Mucosa of rectum (tissue), 2 donors: Measurements from ENCODE around the gene USO1.

Experiments
- H3K27ac ChIP-seq, 2 donors: one replicate each; pipeline ENCODE4 v1.7.0; 2013; ENCODE audit warnings: inconsistent platforms in 2 of 2, low read depth in 2 of 2, low read length in 2 of 2
- H3K27me3 ChIP-seq, 2 donors: one replicate each; pipeline ENCODE4 v1.7.0; 2013; ENCODE audit warnings: low read length in 2 of 2; ENCODE audit not compliant: control insufficient read depth in 2 of 2, insufficient read depth in 2 of 2
- H3K36me3 ChIP-seq, 2 donors: one replicate each; pipeline ENCODE4 v1.7.0; 2013; ENCODE audit warnings: low read length in 2 of 2; ENCODE audit not compliant: control insufficient read depth in 2 of 2, insufficient read depth in 2 of 2
- H3K4me1 ChIP-seq, 2 donors: one replicate each; pipeline ENCODE4 v1.7.0; 2013; ENCODE audit warnings: low read length in 2 of 2, mild to moderate bottlenecking in 1 of 2; ENCODE audit not compliant: control insufficient read depth in 2 of 2, insufficient read depth in 2 of 2
- H3K4me3 ChIP-seq, 2 donors: one replicate each; pipeline ENCODE4 v1.7.0; 2013; ENCODE audit warnings: low read length in 2 of 2
- H3K9ac ChIP-seq, 2 donors: one replicate each; pipeline ENCODE4 v1.7.0; 2013; ENCODE audit warnings: low read length in 2 of 2, low read depth in 1 of 2, mild to moderate bottlenecking in 1 of 2
- H3K9me3 ChIP-seq, 2 donors: one replicate each; pipeline ENCODE4 v1.7.0; 2013; ENCODE audit warnings: low read length in 2 of 2; ENCODE audit not compliant: control insufficient read depth in 2 of 2
- donor health status: healthy.
- donor health status: Normal muscosa, but diverticular disease.

Gene USO1

GRCh38 chr4:75858721-75859120 is 134.3 kb downstream of the USO1 start:
- Histone ChIP-seq H3K4me3 (no peak overlapping the region), H3K9ac (no peak overlapping the region), H3K36me3 (no peaks in the 10 kb centered on the region), H3K27me3 (no peaks in the 10 kb centered on the region), H3K27ac (no peak overlapping the region), H3K9me3 (no peaks in the 10 kb centered on the region), H3K4me1 (no peaks in the 10 kb centered on the region)

GRCh38 chr4:75860606-75861005 is 136.2 kb downstream of the USO1 start:
- no peaks in the 10 kb centered on the region for H3K4me1 ChIP-seq

More at GRCh38 chr4:75860606-75861005, 136.2 kb downstream of the USO1 start:
- H3K27me3 ChIP-seq: no peaks in the 10 kb centered on the region
- H3K9ac ChIP-seq: no peak overlapping the region
- no peaks in the 10 kb centered on the region for H3K9me3 ChIP-seq
- no peak overlapping the region for H3K4me3 ChIP-seq
- H3K27ac ChIP-seq: no peak overlapping the region
- H3K36me3 ChIP-seq: no peaks in the 10 kb centered on the region
